NCI-H2081 (cell line): ENCODE measurements around the gene CBFA2T2.
"Not testable (repeated sequence)": the region's sequence is repeated elsewhere in the genome, so short reads cannot be mapped to it uniquely, and the experiment has no call there.

Experiments
- DNase-seq, 2 experiments: peaks; one replicate each; lab custom pipeline; 2025; lab: John Stamatoyannopoulos, UW

Gene CBFA2T2

DNA sequence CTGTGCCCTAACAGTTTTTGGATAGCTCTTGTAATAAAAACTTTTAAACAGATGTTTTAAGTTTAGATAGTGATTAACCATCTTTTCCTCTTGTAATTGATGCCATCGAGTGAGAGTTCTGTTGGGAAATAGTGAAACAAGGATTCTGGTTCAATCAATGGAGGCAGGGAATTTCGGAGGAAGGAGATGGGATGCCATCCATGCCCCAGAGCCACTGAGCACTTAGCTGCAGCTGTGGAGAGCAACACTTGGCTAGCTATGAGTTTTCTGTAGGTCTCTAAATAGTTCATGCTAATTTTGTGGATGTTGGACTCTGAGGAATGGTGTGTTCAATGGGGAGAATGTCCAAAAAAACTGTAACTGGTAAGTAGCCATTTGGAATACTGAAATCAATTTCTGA is 16.7 kb downstream of the CBFA2T2 start:
- DNase-seq: no peak

DNA sequence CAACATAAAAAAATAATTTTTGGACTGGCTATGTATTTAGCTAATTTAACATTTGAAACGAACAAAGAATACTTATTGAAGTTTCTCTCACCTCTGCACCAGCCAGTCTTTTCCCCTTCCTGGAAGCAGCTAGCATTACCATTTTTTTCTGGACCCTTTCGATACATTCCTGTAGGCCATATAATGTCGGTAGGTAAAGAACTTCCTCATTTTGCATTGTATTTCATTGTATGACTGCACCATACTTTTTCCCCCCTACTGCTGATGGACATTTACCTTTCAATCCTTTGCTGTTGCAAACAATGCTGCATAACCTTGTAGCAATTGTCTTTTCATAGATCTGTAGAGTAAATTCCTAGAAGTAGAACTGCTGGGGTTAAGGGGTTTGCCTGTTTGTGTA is 17.6 kb downstream of the CBFA2T2 start:
- no peak for DNase-seq

GRCh38 chr20:33508015-33508414 is 18.1 kb downstream of the CBFA2T2 start:
- not testable (repeated sequence) for DNase-seq

DNA sequence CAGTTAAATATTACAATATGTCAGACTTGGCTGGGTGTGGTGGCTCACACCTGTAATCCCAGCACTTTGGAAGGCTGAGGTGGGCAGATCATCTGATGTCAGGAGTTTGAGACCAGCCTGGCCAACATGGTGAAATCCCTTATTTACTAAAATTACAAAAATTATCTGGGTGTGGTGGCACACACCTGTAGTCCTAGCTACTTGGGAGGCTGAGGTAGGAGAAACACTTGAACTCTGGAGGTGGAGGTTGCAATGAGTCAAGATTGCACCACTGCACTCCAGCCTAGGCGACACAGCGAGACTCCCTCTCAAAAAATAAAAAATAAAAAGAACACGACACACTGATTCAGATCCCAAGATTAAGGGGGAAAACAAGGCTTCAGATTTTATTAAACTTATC is 19.2 kb downstream of the CBFA2T2 start:
- DNase-seq: not testable (repeated sequence)

- DNase-seq: not testable (repeated sequence)
Measured at GRCh38 chr20:33511876-33512275, 22.0 kb downstream of the CBFA2T2 start.

DNA sequence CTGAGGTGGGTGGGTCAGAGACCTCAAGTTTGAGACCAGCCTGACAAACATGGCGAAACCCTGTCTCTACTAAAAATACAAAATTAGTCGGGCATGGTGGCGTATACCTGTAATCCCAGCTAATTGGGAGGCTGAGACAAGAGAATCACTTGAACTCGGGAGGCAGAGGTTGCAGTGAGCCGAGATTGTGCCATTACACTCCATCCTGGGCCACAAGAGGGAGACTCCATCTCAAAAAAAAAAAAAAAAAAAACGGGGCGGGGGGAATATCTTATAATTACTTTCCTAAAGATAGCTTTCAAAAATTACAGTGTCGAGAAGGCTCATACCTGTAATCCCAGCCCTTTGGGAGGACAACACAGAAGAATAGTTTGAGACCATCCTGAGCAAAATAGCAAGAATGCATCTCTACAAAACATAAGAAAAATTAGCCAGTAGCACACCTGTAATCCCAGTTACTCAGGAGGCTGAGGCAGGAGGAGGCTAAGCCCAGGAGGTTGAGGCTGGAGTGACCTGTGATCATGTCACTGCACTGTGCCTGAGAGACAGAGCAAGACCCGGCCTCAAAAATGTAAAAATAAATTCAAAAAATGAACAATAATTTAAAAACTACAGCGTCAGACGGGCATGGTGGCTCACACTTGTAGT is 25.8 kb downstream of the CBFA2T2 start:
- peak in 1 of 2 experiments; percentile 13 for DNase-seq

DNA sequence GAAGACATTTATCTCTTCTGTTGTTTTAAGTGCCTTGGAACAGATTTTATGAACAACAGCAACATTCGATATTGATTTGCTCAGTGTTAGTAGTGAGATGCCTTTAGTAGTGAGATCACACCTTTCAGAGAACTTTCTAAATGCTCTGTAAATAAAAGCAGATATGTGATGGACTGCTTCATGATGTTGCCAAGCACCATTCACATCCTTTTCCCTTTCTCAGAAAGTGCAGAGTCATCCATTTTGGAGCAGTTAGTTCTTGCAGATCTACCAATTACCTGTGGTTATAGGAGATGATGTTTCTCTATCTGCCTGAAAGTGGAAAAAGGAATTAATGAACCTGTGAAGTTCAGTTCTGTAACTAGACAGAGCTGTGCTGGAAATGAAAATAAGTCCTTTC is 27.0 kb downstream of the CBFA2T2 start:
- DNase-seq: peak in 1 of 2 experiments; percentile 39

DNA sequence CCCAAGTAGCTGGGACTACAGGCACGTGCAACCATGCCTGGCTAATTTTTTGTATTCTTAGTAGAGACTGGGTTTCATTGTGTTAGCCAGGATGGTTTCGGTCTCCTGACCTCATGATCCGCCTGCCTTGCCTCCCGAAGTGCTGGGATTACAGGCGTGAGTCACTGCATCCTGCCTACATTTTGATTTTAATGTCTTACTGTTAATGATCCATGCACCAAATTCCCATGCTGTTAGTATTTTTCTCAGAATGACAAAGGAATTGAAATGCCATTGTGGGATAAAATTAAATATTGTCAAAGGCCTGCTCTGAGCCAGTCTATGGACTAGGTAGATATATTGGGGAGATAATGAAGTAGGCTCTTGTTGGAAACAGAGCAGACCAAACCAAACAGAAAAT is 28.2 kb downstream of the CBFA2T2 start:
- DNase-seq: no peak

- DNase-seq: peak; percentile 90 to 99
Measured at GRCh38 chr20:33521461-33521860, 31.6 kb downstream of the CBFA2T2 start.

DNA sequence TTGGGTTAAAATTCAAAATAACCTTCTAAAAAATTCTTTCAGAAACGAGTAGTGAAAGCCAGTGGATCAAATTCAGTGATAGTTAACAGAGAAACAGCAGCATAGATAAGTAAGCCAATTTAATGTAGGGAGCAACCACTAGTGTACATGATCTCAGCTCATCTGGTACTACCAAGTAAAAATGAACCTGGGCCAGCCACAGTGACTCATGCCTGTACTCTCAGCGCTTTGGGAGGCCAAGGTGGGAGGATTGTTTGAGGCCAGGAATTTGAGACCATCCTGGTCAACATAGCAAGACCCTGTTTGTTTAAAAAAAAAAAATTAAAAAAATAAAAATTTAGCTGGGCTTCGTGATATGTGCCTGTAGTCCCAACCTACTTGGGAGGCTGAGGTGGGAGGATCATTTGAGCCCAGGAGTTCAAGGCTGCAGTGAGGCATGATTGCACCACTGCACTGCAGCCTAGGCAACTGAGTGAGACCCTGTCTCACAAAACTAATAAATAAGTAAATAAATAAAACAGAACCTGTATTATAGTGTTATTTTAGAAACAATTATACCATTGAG is 32.4 kb downstream of the CBFA2T2 start:
- no peak for DNase-seq

DNA sequence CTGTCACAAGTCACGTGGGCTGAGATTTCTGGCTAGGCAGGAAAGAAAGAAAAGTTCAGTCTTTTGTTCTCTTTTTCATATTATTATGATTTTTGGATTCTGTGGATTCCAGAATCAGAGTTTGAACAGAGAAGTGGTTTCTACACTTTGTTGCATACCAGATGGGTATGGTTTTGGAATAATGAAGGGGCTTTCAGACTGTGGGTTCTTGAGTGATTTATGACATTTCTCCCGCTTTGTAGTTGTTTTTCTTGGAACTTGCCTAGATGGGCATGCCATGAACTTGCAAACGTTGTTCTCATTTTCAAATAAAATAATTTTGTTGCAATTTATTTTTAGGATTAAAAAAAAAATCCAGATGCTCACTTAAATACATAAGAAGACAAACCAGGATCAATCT is 34.4 kb downstream of the CBFA2T2 start:
- no peak for DNase-seq

DNA sequence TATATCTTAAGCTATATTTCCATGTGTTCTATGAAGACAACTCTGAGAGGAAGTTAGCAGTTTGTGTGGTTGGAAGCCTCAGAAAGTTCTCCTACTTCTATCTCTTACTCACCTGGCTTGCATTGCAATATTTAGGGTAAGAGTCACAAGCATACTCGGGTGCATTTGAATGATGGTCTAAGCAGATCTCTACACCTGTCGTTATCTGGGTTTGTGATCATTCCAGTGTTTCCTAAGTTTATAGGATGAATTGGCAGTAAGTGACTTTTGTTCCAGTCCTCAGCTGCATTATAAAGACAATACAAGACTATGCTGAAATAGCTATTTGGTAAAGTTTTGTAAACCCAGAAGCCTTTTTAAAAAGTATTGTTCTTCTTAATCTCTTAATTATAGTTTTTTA is 36.9 kb downstream of the CBFA2T2 start:
- DNase-seq: no peak

- DNase-seq: no peak
Measured at GRCh38 chr20:33531047-33531877, 41.4 kb downstream of the CBFA2T2 start.

DNA sequence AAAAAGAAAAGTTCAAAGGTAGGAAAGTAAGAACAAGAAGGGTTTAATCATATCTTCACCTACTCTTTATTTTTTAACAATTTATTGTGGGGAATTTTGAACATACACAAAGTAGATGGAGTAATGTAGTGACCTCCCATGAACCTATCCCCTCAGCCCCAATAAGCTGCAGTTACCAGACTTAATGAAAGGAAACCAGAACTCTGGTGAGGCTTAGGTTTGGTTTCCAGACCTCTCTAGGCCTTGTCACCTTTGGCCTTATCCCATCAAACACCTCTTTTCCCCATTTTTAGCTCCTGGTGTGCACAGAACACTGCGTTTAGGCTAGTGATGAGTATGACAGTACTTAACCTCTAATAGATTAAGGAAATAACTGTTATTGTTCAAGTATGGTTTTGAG is 42.0 kb downstream of the CBFA2T2 start:
- DNase-seq: no peak

DNA sequence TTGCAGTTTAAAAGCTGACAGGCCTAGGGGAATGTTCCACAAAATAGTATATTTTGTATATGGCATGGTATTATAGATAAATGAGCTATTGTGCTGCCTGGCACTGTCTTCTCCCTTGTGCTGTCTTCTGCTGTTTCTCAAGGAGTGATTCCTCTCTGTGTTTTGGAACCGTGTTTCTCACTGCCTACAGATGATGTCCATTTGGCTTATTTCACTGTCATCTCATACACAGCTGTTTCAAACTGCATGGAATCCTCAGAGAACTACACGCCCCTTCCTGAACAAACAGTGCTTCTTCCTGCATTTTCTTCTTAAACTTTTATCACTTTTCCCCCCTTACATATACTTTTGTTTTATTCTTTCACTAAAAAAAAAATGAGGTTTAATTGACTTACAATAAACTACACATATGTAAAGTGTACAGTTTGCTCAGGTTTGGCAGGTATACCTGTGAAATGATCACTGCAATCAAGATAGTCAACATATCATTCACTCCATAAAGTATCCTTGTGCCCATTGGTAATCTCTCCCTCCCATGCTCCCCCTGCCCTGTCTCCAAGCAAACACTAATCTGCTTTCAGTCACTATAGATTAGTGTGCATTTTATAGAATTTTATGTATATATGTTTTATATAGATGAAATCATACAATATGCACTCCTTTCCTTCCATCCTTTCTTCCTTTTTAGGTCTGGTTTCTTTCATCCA is 43.0 kb downstream of the CBFA2T2 start:
- DNase-seq: peak in 1 of 2 experiments; percentile 43

GRCh38 chr20:33535717-33536116 is 45.8 kb downstream of the CBFA2T2 start:
- DNase-seq: not testable (repeated sequence)

- DNase-seq: no peak
Measured at GRCh38 chr20:33537608-33538007, 47.7 kb downstream of the CBFA2T2 start.

DNA sequence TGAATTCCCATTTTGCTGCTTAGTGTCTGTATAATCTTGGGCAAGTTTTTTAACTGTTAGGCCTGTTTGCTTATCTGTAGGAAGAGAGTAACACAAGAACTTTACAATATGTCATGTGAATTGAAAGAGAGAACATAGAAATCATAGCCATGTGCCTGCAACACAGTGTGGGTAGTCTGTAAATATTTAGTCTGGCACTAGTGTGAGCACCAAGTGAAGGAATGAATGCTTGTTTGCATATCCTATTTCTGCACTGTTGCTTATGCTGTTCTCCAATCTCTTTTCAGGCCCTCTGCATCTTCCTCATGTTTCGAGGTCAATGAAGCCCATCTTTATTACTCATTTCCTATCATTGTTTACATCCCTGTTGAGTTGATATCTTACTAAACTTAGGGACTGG is 49.2 kb downstream of the CBFA2T2 start:
- no peak for DNase-seq

- DNase-seq: no peak
Measured at GRCh38 chr20:33540427-33540826, 50.5 kb downstream of the CBFA2T2 start.

DNA sequence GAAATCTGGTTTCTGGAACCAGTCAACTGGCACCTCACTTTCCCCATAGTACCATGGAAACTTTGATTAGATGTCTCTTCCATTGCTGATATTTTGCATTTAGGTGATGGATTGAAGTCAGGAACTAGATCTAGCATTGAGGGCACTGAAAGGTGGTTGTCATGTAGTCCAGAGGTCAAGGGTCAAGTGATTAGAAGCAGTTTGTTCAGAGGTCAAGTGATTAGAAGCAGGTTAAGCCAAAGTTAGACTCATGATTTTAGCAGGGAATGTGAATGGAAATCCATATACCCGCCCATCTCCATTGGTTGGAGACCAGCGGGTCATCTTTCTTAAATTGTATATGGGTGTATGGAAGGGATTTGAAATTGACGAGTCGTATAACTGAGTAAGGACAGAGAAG is 51.2 kb downstream of the CBFA2T2 start:
- no peak for DNase-seq

DNA sequence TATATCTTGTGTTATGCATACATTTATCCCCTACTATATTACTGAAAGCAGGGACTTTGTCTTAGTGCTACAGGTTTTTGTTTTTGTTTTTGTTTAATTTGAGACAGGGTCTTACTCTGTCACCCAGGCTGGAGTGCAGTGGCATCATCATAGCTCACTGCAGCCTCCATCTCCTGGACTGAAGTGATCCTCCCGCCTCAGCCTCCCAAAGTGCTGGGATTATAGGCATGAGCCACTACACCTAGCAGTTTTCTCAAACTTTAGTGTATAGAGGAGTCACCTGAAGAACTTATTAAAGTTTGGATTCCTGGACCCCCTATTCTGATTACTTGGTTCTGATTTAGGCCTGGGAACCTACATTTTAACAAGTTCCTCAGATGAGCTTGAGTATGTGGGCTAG is 51.9 kb downstream of the CBFA2T2 start:
- no peak for DNase-seq

DNA sequence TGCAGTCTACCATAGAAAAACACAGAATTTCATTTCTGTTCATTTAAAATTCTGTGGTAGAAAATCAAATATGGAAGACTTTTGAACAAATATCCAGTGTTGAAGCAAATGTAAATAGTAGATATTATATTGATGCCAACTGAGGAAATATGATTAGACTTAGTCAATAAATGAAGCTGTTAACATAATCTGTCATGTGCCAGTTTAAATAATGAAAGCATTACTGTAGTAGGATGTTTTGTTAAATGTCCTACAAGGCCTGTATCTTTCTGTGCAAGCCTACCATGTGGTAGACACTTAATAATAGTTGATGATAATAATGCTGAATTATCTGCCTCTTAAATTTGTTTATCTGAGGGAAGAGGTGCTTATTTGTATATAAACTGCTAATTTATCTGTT is 55.9 kb downstream of the CBFA2T2 start:
- DNase-seq: no peak
